GM21737 (cell line): ENCODE data around the gene MST1R.
"Not testable (repeated sequence)": the region's sequence is repeated elsewhere in the genome, so short reads cannot be mapped to it uniquely, and the experiment has no call there.

Experiments used
- ATAC-seq: cut with Tn5 transposase; IDR thresholded peaks from one replicate; pipeline ENCODE4 v1.9.1; 2021; ENCODE audit warnings: mild to moderate bottlenecking, moderate library complexity; ENCODE audit not compliant: unreplicated experiment

The MST1R gene

DNA sequence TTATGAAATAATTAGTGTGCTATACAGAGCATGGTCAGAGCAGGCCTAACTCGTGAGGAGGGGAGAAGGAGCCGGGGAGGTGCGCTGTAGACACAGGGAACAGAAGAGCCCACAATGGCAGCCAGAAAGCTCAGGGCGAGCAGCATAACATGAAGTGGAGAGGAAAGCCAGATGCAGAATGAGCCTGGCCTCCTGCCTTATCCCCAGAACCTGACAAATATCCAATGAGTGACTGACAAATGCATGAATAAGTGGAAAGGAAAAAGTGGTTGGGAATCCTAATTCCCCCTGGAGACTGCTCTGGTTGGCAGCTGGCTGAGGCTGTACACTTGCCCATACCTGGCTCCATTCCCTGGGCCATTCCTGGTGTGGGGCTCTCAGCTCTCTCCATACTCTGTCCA is 9.2 kb upstream of the MST1R start:
- no peak for ATAC-seq

DNA sequence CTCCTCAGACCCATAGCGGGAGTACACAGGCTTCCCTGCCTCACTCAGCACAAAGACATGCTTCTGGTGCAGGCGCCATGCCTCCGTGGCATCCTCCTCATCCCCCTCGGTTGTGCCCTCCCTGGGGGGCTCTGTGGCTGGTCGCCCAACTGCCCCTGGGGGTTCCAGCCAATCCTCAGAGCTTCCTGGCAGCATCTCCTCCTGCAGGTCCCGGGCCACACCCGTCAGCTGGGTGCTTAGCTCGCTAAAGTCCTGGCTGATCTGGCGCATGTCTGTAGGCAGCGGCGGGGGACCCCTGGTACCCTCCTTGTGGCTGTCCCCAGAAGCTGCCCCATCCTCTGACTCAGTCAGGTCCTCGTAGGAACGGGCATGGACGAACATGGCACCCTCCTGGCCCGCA is 7.9 kb upstream of the MST1R start:
- ATAC-seq, result no peak

DNA sequence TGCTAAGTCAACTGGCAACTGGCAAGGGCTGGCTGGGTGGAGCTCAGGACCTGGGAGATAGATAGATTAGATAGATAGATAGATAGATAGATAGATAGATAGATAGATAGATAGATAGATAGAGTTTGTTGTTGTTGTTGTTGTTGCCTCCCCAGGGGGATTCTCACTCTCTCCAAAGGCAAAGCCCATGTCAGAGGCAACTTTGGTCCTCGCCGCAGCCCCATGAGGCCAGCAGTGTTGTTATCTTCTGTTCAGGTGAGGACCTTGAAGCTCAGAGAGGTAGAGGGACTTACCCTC is 7.4 kb upstream of the MST1R start:
- ATAC-seq, result no peak

DNA sequence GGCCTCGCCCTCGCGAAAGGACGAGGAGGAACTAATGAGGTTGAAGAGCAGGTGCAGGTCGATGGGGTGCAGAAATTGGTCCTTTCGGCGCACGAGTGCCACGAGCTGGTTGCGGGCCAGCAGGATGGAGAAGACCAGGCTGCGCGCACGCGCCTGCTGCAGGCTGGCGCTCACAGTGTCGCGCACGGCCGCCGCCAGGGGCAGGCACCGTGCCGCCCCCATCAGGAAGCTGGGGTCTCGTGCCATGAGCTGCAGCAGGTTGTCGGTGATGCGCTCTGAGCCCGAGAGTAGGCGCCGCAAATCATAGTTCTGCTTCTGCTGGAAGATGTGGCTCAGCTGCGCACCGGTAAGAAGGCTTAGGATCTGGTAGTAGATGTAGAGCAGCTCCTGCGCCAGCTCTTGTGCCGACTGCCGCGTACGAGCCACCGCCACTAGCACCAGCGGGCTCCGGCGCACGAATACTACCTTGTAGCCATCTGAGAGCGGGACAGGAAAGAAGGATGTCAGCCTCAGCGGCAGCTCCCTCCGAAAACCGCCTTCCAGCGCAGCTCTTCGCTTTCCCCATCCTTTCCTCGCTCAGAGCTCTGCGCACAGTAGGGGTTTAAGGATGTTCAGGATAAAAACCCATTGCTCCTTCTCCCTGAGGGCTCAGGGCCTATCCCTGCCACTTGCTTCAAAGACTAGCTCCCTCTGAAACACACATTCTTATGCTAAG is 6.9 kb upstream of the MST1R start:
- no peak for ATAC-seq

DNA sequence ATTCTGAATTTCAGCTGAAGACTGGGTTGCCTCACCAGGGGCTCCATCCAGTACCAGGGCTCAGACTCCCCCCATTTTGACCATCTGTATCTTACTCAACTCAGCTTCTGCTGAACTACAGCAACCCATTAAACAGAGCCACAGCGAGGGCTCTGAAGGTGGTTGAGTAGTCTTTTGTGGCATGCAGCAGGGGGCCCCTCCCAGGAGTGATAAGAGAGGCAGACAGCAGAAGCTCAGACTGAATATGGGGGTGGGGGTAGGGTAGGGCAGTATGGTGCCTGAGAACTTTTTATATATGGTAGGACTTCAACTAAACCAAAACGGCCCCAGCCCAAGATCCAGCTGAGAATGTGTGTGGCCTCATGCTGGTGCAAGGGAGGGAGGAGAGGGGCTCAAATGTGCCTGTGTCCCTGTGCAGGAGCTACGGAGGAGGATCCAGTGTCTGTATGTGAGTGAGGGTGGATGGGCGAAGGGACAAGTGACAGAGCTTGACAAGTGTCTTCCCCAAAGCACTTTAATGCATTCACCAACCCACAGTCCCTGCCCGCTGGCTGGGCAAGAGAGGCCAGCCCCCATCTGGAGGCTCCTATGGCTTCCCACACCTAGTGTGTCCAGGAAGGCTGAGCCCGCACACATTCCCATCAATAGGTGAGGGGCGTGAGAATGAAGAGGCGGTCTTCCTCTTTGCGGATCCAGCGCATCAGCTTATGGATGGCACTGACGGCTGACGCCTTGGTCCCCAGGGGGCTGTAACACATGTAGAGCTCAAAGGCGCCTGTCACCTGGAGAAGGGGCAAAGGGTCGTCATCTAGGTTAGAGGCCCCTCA is 4.9 kb upstream of the MST1R start:
- no peak for ATAC-seq

DNA sequence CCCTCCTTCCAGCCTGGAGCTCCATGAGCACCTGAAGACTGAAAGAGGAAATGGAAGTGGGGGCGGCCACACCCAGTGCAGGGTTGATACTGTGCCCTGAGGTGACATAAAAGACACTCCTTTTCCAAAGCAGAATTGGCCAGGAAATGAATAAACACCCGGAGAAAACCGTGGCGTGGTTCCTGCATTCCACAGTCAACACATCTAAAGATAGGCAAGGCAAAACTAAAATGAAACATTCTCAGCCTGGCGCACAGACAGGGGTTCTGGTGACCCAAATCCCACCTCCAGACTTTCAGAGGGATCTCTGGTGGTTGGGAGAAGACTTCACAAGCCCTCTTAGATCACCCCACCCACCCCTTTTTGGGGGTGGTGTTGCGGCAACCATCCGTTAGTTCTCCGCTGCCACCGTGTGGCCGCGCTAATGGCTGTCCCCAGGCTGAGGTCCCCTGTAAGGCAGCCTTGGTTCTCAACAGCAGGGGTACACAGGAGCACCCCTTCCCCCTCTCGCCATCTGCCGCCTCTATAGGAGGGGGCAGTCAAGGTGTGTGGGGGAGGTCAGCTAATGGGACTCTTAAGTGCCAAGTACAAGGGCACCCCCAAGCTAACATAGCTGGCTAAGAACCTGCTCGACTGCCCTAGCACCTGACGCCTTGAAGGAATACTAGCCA is 2.5 kb upstream of the MST1R start:
- ATAC-seq, result no peak

DNA sequence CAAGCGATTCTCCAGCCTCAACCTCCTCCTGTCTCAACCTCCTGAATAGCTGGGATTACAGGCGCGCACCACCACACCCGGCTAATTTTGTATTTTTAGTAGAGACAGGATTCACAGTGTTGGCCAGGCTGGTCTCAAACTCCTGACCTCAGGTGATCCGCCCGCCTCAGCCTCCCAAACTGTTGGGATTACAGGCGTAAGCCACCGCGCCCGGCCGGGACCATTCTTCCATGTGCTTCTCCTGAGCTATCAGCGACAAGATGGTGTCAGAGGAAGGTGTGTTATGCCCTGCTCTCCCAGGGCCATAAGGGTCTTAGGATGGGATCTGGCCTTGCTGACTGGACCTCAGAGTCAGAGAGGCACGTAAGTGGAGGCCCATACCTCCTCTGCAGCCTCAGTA is 775 bp upstream of the MST1R start:
- ATAC-seq, result not testable (repeated sequence)

DNA sequence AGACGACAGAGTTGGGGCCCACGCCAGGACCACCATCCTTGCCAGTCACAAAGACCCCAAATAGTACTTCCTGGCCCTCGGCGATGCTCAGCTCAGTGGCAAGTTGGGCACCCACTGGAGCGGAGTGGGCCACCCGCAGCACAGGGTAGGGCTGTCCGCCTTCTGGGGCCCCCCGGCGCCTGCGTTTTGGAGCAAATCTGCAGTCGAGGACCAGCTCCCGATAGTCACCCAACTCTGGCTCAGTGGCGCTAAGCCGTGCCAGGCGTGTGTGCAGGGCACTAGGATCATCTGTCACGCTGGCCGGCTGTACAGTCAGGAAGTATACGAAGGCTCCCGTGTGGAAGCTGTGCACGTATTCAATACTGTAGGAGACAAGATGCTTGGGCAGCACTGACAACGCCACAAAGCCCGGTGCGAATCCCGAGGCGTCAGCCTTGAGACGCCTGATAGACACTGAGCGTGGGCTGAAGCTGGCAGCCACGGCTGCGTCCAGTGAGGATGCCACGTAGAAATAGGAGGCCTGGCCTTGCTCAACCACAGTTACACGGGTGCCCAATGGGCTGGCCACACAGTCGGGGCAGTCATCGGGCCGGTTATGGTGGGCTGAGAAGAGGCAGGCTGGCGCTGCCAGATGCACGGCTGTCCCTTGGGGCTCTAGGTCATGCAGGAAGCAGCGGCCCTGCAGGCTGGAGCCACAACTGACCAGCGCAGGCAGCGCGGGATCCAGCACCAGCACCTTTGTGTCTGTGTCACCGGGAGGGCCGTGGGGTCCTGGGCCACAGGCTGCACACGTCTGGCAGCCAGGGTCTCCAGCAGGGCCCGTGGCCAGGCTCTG is 945 bp downstream of the MST1R start:
- ATAC-seq, result no peak

DNA sequence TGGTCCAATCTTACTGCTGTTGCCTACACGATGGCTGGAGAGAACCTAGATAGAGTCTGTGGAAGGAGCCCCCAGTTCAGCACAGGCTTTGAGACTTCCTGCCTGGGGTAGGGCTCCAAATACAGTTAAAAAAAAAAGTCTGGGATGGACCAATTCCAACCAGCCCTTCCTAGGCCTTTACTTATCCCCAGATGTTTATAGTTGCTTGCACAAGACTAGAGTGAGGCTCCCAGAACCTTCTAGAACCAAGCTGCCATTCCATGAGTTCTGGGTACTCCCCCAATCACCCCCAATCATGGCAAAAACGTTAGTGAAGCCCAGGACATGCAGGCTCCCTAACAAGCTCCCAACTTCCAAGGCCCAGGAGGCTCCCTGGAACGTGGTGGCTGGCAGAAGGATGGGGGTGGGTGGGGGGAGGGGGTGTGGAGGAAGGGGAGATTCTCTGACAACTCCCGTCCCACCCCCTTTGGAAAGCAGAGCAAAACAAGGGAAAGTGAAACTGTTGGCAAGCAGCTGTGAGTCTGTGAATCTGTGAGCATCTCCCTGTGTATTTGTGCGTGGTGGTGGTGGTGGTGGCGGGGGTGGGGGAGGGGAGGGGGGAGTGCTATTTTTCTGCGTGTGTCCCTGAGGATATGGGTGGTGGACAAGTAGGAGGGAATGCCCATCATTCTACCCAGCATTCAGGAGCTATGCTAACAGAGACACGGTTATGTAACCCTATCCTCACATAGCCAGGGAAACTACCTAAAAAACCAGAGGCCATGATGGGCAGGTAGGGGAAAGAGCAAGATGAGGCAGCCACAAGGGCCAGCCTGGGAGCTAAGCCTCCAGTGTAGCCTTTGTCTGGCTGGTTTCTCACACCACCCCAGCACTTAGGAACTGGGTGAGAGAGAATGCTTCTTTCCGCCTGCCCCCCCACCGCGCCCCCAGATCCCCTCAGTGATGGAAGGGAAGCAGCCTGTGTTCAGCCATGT is 2.0 kb downstream of the MST1R start:
- ATAC-seq, result no peak

DNA sequence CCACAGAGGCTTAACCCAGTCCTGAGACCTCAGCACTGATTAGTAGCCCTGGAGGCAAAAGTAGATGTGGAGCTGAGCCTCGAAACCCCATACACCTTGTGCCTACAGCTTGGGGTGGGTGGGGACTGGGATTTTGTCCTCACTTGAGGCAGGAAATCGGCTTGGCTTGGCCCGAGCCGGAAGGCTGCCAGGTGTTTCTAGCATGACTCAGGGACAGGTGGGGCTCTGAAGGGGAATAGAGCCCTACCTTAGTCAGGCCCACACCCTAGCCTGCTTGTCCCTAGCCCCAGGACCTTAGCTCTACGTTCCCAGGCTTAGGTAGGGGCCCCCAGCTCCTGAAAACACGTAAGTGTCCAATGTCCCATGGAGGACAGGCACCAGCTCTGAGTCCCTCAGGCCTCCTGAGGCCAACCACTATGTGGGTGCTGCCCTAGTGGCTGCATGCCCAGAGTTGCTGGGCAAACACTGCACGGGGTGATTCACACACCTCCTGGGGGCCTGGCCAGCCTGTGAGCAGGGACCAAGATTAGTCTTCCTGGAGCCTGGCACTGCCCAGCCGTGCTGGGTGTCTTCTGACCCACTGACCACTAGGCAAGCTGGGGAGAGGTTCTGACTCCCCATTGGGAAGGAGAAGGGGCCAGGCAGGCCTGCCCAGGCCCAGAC is 3.1 kb downstream of the MST1R start:
- no peak for ATAC-seq

DNA sequence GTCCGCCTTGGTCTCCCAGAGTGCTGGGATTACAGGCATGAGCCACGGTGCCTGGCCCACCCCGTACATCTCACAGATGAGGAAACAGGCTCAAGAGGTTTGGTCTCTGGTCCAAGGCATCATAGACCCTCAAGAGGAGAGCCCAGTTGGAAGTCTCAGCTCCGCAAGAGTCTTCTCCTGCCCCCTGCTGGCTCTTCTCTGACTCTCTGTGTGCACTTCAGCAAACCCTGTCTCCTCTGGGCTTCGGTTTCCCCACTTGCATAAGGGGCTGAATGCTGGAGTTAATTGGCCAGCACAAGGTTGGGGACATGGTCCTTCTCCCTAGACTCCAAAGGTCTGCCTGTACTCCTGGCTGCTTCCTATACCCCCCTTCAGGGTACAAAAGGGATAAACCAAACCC is 3.9 kb downstream of the MST1R start:
- no peak for ATAC-seq

DNA sequence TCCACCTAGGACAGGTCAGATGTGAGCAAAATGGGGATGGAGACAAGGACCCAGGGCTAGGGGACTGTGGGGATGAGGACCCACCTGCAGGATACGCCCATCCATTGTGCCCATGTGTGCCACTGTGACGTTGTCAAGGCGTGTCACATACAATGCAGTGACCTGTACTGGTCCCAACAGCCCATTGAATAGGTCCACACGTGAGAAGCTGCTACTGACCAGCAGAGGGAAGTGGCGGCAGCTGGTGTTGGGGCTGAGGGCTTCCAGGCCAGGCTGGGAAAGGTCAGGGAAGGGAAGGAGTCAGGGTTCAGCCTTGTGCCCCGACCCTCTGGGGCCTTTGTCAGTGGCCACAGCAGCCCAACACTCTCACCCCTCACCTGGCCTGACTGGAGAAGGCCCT is 4.7 kb downstream of the MST1R start:
- no peak for ATAC-seq

DNA sequence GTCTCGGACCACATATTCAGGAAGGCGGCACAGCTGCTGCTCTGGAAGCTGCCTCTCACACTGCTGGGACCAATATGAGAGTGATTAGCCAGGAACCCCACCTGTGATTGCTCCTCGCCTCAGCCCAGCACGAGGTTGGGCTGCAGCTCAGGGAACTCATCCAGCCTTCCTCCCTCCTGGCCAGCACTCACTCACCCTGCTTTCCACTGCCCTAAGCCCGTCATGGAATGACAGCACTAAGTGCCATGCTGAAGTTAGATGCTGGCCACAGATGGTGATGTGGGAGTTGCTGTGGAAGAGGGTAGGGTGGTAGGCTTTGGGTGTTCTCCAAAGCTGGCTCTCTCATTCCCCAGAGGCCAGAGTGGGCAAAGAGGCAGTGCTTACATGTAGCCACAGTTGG is 7.3 kb downstream of the MST1R start:
- ATAC-seq, result no peak

DNA sequence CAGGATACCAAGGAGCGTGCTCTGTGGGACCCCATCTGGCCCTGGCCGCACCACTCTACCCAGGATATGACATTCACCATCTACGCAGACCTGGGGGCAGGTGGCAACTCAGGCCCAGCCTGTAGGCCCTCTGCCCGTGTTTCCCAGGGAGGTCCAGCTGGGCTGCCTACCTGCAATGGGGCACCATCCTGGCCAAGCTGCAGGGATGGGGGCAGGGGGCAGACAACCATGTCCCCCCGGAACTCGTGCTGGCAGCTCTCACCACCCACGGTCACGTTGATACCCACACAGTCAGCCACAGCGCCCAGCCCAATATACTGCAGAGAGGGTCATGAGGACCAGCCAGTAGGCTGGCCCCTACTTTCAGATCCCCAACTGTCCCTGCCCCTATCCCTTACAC is 7.9 kb downstream of the MST1R start:
- ATAC-seq, result no peak

DNA sequence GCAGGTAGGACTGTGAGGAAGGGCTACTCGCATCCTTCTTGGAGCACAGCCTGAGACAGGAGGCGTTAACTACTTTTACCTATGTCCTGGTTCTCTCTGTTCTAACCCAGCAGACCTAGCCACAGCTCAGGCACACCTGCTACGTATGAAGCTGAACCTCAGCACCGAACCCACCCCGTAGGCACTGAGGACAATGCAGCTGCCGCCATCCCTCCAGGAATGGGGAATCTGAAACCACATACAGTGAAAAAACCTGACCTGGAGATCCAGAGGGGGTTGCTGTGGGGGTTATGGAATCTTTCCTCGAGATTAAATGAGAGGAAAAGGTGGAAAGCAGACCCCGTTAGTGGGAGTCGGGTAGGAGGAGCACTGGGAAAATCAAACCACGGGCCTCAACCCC is 14.4 kb downstream of the MST1R start:
- no peak for ATAC-seq

DNA sequence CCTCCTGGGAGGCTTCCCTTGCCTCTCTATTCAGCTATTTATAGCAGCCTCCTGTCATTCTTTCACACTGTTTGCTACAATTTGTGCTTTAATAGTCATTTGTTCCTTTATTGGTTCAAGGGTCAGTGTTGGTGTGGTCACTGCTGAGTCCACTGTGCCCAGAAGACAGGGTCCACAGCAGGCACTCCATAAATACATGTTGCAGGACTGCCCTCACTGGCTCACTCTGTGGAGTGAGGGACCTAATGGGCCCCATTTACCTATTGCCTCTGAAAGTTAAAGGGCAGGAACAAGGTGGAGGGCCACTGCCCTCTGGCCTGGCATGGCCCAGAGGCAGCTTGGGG is 16.8 kb downstream of the MST1R start:
- ATAC-seq, result no peak

DNA sequence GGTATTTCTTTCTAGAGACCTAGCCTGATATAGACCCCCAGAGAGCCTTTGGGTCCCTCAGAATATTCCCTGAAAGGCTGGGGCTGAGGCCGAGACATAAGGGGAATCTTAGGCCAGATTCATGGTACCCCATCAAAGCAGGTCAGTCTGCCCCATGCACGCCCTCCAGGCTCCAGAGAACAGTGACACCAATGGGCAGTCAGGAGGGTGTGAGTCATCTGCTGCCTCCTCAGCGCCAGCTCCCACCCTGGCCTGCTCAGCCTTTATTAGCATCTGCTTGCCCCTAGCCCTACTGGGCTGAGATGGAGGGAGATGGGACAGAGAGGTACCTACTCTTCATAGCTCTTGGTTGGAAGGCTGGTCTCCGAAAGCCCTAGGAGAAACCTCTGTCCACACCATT is 19.7 kb downstream of the MST1R start:
- no peak for ATAC-seq

DNA sequence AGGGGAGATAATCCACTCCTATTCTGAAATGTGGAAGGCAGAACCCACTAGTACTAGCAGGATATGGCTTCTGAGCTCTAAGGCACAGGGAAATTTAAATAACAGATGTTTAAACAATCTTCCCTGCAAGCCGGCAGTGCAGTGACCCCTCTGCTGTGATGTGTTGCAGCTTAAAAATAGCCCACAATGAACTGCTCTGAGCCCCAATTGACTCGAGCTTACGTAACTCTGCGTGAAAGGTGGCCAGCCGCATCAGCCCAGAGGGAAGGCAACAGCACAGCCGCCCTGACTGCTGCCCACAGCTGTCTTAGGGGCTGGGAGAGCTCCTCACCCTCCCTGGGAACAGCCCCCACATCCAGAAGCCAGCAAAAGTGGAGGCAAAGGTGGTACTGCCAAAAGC is 21.5 kb downstream of the MST1R start:
- no peak for ATAC-seq

DNA sequence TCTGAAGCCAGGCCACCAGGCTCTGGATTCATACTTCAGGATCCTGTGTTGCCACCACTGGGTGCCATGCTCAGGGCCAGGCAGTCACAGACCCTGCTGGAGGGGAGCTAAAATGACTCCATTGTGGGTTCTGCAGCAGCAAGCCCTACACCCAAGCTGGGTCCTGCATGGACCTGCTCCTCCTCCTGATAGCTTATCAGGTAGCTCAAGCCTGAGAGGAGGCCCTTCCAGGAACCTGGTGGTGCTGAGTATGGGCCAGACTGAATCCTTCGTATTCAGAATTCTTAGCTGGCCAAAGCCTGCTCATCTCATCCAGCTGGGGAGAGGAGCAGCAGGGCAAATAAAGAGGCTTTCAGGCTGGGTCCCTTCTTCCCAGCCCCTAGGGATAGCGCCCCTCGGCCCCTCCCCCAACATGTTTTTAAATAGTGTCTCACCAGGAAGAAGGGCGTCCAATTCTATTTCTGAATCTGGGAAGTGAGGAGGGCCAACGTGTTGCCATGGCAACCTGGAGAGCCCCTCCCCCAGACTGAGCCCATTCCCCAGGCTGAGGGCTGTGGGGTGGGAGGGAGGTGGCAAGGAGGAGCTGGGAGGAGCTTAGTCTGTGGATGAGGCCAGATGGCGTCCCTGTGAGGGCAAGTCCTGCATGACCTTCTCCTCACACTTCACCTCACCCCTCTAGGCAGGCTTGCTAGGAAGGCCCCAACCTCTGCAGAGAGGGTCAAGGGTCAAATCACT is 22.9 kb downstream of the MST1R start:
- no peak for ATAC-seq
